Natural killer cell (primary cell): Measurements from ENCODE around the gene PITX2. TPM values are rescaled to one million over a fixed set of nuclear protein-coding genes. Genes with fewer than 3 reads are reported as not detected.

Experiments used
- ATAC-seq, 3 donors: fragments of 150-1000 bp in 2 of 3; fragments of 200-7000 bp in 1 of 3; cut with Tn5 transposase; 1 replicate in 1 of 3; 2 replicates in 2 of 3; pipeline ENCODE4 v1.10.0; 2021; ENCODE audit warnings: mild to moderate bottlenecking in 2 of 3, moderate library complexity in 2 of 3
- DNase-seq, 2 donors: peaks; one replicate each; pipeline versions ENCODE4 v3.0.0 to v3.0.0-alpha.2; 2013 to 2021; ENCODE audit warnings: mixed read lengths in 1 of 2
- H3K27ac ChIP-seq: one replicate; pipeline ENCODE4 v1.5.1; 2013; ENCODE audit warnings: mild to moderate bottlenecking, low read length
- H3K27me3 ChIP-seq: one replicate; pipeline ENCODE4 v1.6.1; 2013; ENCODE audit warnings: low read length; ENCODE audit not compliant: control insufficient read depth, insufficient read depth
- H3K36me3 ChIP-seq: one replicate; pipeline ENCODE4 v1.6.1; 2013; ENCODE audit warnings: low read length; ENCODE audit not compliant: control insufficient read depth, insufficient read depth
- H3K4me1 ChIP-seq: one replicate; pipeline ENCODE4 v1.6.1; 2013; ENCODE audit warnings: low read length; ENCODE audit not compliant: control insufficient read depth, insufficient read depth
- H3K4me3 ChIP-seq: one replicate; pipeline ENCODE4 v1.5.1; 2013; ENCODE audit warnings: low read length
- H3K9me3 ChIP-seq: one replicate; pipeline ENCODE4 v1.6.1; 2013; ENCODE audit warnings: low read length; ENCODE audit not compliant: control insufficient read depth, insufficient read depth
- H3K27ac Mint-ChIP-seq, 2 donors: one replicate each; pipeline ENCODE4 v1.8.0; 2022; ENCODE audit warnings: mild to moderate bottlenecking in 2 of 2, mixed read lengths in 2 of 2, moderate library complexity in 1 of 2
- H3K27me3 Mint-ChIP-seq, 2 donors: one replicate each; pipeline ENCODE4 v1.8.0; 2022; ENCODE audit warnings: low read depth in 2 of 2, mixed read lengths in 2 of 2
- H3K36me3 Mint-ChIP-seq: one replicate; pipeline ENCODE4 v1.8.0; 2022; ENCODE audit warnings: mixed read lengths
- H3K4me1 Mint-ChIP-seq, 2 donors: one replicate each; pipeline ENCODE4 v1.8.0; 2022; ENCODE audit warnings: mixed read lengths in 2 of 2
- H3K4me3 Mint-ChIP-seq: one replicate; pipeline ENCODE4 v1.8.0; 2022; ENCODE audit warnings: mild to moderate bottlenecking, moderate library complexity, mixed read lengths
- H3K9me3 Mint-ChIP-seq, 2 donors: one replicate each; pipeline ENCODE4 v1.8.0; 2022; ENCODE audit warnings: mixed read lengths in 2 of 2
- WGBS: methylation state at CpG from one replicate; pipeline ENCODE4 v1.1.7; 2013; ENCODE audit warnings: missing lambda C conversion rate; ENCODE audit not compliant: insufficient coverage; 5-methylcytosine and 5-hydroxymethylcytosine counted together
- intact Hi-C: fragments of 100-400 bp; cut with micrococcal nuclease; formaldehyde crosslinking; loops from one replicate; pipeline ENCODE4 v1.14.2; 2022
- total RNA-seq, 4 donors: library from RNA; stranded (reverse); fragments of 120-200 nt in 1 of 4; gene quantifications; one replicate each; pipeline versions ENCODE4 v1.2.3 to v1.2.4, GENCODE V29; 2013 to 2022
- TF ChIP-seq, protein P1 (sequence below): fragments of 200-600 bp; IDR thresholded peaks from one replicate; pipeline ENCODE4 v1.8.0; 2022; ENCODE audit warnings: antibody characterized with exemption

PITX2 gene
- total RNA-seq, 3 donors from 2014 or later (not counting 1 experiment from before 2014, with no cell fraction given): not detected

DNA sequence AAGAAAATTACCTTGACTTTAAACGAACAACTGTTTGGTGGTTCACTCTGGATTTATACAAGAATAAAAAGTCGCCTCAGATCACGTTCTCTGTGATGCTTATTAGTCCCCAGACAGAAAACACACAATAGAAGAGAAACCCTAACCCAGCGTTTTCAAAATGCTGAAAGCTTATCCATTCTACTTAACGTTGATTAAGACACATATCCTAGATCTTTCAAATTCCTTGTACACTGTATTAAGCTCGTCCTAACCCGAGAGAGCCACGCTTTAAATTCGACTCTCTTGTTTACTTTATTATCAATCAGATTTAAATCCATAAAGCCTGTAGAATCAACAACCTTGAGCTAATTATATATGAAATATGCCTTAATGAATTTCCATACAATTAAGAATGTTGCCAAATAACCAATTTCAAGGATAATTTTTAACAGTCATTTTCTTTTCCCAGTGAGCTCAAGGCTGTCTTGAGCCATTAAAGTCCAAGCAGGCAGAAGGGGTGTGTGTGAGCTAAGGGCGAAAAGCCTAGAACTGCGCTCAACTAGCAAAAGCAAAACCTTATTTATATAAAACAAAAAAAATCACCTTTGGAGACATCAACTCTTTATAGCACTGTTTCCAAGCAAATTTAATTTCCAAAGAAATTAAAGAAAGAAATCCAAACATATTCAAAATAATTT, 981 bp upstream of the PITX2 start:
- Mint-ChIP-seq H3K4me3 (peak overlapping the region; percentile 72), H3K4me1 (peaks cover 6 to 9% of the 10 kb centered on the region in 2 donors), H3K27ac (no peak overlapping the region), H3K9me3 (peaks cover 0 to 2% of the 10 kb centered on the region in 2 donors), H3K36me3 (peaks cover 30% of the 10 kb centered on the region), H3K27me3 (peaks cover 75 to 79% of the 10 kb centered on the region in 2 donors)
- 18% methylated on average over 11 of the region's 11 CpGs for WGBS
- H3K4me1 ChIP-seq: peaks cover 24% of the 10 kb centered on the region
- H3K27ac ChIP-seq: no peak overlapping the region
- intact Hi-C loops: no loop called here
- no peak overlapping the region for H3K4me3 ChIP-seq
- peaks cover 12% of the 10 kb centered on the region for H3K9me3 ChIP-seq
- DNase-seq (no peak), ATAC-seq (no peak)
- peaks cover 73% of the 10 kb centered on the region for H3K27me3 ChIP-seq
- TF ChIP-seq, protein P1, sequence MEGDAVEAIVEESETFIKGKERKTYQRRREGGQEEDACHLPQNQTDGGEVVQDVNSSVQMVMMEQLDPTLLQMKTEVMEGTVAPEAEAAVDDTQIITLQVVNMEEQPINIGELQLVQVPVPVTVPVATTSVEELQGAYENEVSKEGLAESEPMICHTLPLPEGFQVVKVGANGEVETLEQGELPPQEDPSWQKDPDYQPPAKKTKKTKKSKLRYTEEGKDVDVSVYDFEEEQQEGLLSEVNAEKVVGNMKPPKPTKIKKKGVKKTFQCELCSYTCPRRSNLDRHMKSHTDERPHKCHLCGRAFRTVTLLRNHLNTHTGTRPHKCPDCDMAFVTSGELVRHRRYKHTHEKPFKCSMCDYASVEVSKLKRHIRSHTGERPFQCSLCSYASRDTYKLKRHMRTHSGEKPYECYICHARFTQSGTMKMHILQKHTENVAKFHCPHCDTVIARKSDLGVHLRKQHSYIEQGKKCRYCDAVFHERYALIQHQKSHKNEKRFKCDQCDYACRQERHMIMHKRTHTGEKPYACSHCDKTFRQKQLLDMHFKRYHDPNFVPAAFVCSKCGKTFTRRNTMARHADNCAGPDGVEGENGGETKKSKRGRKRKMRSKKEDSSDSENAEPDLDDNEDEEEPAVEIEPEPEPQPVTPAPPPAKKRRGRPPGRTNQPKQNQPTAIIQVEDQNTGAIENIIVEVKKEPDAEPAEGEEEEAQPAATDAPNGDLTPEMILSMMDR: no peak
- H3K36me3 ChIP-seq: no peaks in the 10 kb centered on the region

DNA sequence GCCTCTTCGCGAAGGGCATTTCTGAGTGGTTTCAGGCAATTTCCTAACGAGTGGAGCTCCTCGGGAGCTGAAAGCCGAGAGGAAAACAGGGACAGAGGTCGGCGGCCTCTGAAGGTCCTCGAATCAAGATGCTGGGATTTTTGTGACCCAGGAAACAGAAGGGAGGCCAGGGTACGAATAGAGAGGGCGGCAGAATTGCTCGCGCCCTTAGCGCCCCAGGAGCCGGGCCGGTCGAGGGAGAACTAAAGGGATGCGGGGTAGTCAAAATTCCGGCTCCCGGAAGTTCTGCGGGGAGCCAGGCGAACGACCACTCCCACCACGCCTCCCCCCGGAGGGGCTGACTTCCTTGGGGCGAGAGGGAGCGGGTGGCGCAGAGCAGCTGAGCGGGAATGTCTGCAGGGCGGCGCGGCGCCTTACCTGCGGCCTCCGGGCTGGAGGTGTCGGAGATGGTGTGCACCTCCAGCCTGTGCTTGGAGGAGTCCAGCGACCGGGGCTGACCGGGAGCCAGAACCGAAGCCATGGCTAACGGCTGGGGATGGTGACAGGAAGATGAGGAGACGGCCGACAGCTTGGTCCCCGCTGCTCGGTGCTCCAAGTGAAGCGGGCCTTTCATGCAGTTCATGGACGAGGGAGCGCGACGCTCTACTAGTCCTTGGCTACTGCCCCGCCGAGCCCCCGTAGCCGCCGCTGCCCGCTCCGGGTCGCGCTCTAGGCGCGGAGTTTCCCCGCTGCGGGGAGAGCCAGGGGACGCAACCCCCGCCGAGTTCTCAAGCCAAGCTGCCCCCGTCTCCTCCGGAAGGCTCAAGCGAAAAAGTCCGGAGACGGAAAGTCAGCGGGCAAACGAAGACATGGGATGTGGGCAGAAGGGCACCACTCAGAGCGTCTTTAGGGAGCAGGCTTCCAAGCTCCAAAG, 782 bp downstream of the PITX2 start:
- Histone ChIP-seq H3K4me3 (no peak overlapping the region), H3K27me3 (peaks cover 77% of the 10 kb centered on the region)
- intact Hi-C loops: no loop called here

DNA sequence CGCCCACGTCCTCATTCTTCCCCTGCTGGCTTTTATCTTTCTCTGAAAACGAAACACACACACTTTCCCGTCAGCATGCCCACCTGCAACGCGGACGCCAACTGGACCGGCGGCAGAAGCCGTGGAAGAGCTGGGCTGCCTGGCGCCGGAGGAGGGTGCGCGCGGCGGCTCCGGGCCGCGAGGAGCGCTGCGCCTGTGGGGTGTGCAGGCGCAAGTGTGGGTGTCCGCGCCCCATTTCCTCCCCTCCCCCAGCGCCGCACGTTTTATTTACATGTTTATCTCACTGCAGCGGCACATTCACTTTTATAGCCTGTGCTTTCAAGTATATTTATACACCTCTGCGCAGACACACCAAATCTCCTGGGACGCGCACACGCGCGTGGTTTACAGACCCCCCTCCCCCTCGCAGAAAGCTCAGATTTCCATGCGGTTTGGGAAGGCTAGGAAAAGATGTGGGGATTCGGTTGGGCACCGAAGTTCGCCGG, 1.5 kb downstream of the PITX2 start:
- H3K9me3 Mint-ChIP-seq: no peaks in the 10 kb centered on the region
- TF ChIP-seq, protein P1: no peak
- intact Hi-C loops: no loop called here
- ATAC-seq (no peak), DNase-seq (no peak)
- Histone ChIP-seq H3K27me3 (peaks cover 79% of the 10 kb centered on the region), H3K9me3 (peaks cover 13% of the 10 kb centered on the region), H3K36me3 (no peaks in the 10 kb centered on the region), H3K4me3 (no peak overlapping the region), H3K27ac (no peak overlapping the region), H3K4me1 (peaks cover 24% of the 10 kb centered on the region)
- H3K27ac Mint-ChIP-seq: no peak overlapping the region
- peaks cover 22% of the 10 kb centered on the region for H3K36me3 Mint-ChIP-seq
- H3K4me3 Mint-ChIP-seq: peak overlapping the region; percentile 47
- peaks cover 6 to 9% of the 10 kb centered on the region in 2 donors for H3K4me1 Mint-ChIP-seq
- WGBS: 5% methylated on average over 36 of the region's 40 CpGs
- H3K27me3 Mint-ChIP-seq: peaks cover 76 to 77% of the 10 kb centered on the region in 2 donors

More for the DNA sequence above, 782 bp downstream of the PITX2 start:
- H3K4me1 Mint-ChIP-seq: peaks cover 6 to 9% of the 10 kb centered on the region in 2 donors
- H3K27ac Mint-ChIP-seq: no peak overlapping the region
- 10% methylated on average over 73 of the region's 73 CpGs for WGBS
- H3K9me3 Mint-ChIP-seq: no peaks in the 10 kb centered on the region
- H3K36me3 ChIP-seq: no peaks in the 10 kb centered on the region
- TF ChIP-seq, protein P1: no peak
- peaks cover 13% of the 10 kb centered on the region for H3K9me3 ChIP-seq
- peaks cover 24% of the 10 kb centered on the region for H3K4me1 ChIP-seq
- peaks cover 22% of the 10 kb centered on the region for H3K36me3 Mint-ChIP-seq
- DNase-seq (no peak), ATAC-seq (peak in 1 of 3 donors; percentile 8)
- H3K27me3 Mint-ChIP-seq: peaks cover 74 to 75% of the 10 kb centered on the region in 2 donors
- H3K27ac ChIP-seq: no peak overlapping the region
- H3K4me3 Mint-ChIP-seq: peak overlapping the region; percentile 72
